Prostate gland (tissue), 2 donors: ENCODE measurements around the gene EXOC1L. TPM values are rescaled to one million over a fixed set of nuclear protein-coding genes. Genes with fewer than 3 reads are reported as not detected.

ENCODE experiments used
- DNase-seq: peaks from one replicate; pipeline ENCODE4 v3.0.0-alpha.2; 2019; ENCODE audit warnings: low spot score
- H3K27ac ChIP-seq, 2 donors: fragments of 200-600 bp; sonication (generic); 2 replicates each; pipeline ENCODE4 v1.5.1; 2017 to 2019
- H3K27me3 ChIP-seq: fragments of 200-600 bp; sonication (generic); replicated peaks from 2 replicates; pipeline ENCODE4 v1.5.1; 2019; ENCODE audit not compliant: insufficient read depth
- H3K36me3 ChIP-seq, 2 donors: fragments of 200-600 bp; sonication (generic); 1 replicate in 1 of 2; 2 replicates in 1 of 2; pipeline versions ENCODE4 v1.5.1 to v1.8.1; 2017 to 2019
- H3K4me1 ChIP-seq: fragments of 200-600 bp; sonication (generic); replicated peaks from 2 replicates; pipeline ENCODE4 v1.5.1; 2019
- H3K4me3 ChIP-seq, 2 donors: fragments of 200-600 bp; sonication (generic); 2 replicates each; pipeline ENCODE4 v1.5.1; 2017 to 2019
- H3K9me3 ChIP-seq: fragments of 200-600 bp; sonication (generic); 2 replicates; pipeline ENCODE4 v1.5.1; 2017
- POLR2A ChIP-seq: fragments of 450-650 bp; IDR thresholded peaks from one replicate; pipeline ENCODE4 v1.6.1; 2016; ENCODE audit warnings: antibody characterized with exemption, mild to moderate bottlenecking
- POLR2AphosphoS5 ChIP-seq: sonication (generic); formaldehyde crosslinking; IDR thresholded peaks from one replicate; pipeline ENCODE4 v1.6.1; 2017; ENCODE audit warnings: antibody characterized with exemption
- WGBS: methylation state at CpG from one replicate; pipeline ENCODE4 v1.1.5; 2018; 5-methylcytosine and 5-hydroxymethylcytosine counted together
- intact Hi-C: fragments of 100-400 bp; cut with DNase I; formaldehyde crosslinking; loops from one replicate; pipeline ENCODE4 v1.14.2; 2022
- total RNA-seq, 2 donors: library from RNA; depleted of rRNA; stranded (reverse); fragments of >200 nt; gene quantifications; one replicate each; pipeline ENCODE4 v1.1.0, GENCODE V29; 2016
- TF ChIP-seq, protein P1 (sequence below), 4 experiments: fragments of 200-600 bp in 2 of 4; fragments of 450-650 bp in 2 of 4; sonication (generic) in 2 of 4; IDR thresholded peaks; 1 replicate in 3 of 4; 2 replicates in 1 of 4; pipeline ENCODE4 v1.5.1; 2016 to 2019; ENCODE audit warnings: antibody characterized with exemption in 4 of 4, mild to moderate bottlenecking in 2 of 4, moderate library complexity in 2 of 4

Gene EXOC1L, protein sequence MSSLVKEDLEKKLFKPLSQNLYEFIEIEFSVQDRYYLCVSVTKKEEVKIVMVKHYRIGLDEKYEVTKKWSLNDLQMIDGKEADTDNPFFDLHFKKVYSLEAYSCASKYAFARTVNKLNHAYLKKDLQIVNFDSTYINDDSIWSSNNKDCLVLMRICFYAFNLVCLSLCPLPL
- total RNA-seq: not detected

DNA sequence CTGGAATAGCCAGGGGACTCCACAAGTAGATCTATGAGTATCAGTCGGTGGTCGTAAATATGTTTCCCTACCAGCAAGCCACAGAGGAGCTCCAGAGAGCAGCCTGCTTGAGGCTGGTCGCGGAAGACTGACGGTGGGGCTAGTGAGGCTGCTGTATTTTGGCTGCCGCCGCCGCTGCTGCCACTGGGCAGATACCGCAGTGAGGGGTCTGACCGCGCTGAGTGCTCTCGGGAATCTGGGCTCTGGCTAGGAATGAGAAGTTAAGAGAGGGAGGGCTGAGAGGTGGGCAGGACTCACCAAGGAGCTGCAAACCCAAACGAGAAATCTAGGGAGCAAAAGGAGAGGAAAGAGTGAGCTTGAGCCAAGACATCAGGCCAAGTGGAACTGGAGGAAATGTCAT lies at the start of gene EXOC1L:
Gene EXOC1L (plus strand): TSS at position 157 of the 400 bp plus-strand sequence. CDS start 237 bp downstream, at position 394.
- TF ChIP-seq, protein P1, sequence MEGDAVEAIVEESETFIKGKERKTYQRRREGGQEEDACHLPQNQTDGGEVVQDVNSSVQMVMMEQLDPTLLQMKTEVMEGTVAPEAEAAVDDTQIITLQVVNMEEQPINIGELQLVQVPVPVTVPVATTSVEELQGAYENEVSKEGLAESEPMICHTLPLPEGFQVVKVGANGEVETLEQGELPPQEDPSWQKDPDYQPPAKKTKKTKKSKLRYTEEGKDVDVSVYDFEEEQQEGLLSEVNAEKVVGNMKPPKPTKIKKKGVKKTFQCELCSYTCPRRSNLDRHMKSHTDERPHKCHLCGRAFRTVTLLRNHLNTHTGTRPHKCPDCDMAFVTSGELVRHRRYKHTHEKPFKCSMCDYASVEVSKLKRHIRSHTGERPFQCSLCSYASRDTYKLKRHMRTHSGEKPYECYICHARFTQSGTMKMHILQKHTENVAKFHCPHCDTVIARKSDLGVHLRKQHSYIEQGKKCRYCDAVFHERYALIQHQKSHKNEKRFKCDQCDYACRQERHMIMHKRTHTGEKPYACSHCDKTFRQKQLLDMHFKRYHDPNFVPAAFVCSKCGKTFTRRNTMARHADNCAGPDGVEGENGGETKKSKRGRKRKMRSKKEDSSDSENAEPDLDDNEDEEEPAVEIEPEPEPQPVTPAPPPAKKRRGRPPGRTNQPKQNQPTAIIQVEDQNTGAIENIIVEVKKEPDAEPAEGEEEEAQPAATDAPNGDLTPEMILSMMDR (IDR thresholded peaks at IDR 0.05): no peak
- TF ChIP-seq POLR2A: no peak
- TF ChIP-seq POLR2AphosphoS5: no peak
- no peaks in the 10 kb centered on the region for H3K4me1 ChIP-seq
- no peaks in the 10 kb centered on the region for H3K36me3 ChIP-seq
- DNase-seq: no peak
- H3K27ac ChIP-seq: no peak within 1 kb of the TSS
- H3K9me3 ChIP-seq: no peaks in the 10 kb centered on the region
- no peak within 1 kb of the TSS for H3K4me3 ChIP-seq
- intact Hi-C loops: no loop called here
- 7% methylated on average over 13 of the region's 13 CpGs for WGBS
- no peaks in the 10 kb centered on the region for H3K27me3 ChIP-seq

DNA sequence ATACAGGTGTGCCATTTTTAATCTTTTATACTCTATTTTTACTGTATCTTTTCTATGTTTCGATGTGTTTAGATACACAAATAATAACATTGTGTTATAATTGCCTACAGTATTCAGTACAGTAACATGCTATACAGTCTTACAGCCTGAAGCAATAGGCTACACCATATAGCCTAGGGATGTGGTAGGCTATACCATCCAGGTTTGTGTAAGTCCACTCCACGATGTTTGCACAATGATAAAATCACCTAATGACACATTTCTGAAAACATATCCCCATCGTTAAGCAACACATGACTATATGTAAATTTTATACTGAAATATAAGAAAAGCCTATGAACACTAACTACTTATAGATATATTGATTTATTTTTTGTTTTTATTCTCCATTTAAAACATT lies 48.9 kb upstream of the EXOC1L start:
- WGBS: 62% methylated on average over 3 of the region's 3 CpGs

DNA sequence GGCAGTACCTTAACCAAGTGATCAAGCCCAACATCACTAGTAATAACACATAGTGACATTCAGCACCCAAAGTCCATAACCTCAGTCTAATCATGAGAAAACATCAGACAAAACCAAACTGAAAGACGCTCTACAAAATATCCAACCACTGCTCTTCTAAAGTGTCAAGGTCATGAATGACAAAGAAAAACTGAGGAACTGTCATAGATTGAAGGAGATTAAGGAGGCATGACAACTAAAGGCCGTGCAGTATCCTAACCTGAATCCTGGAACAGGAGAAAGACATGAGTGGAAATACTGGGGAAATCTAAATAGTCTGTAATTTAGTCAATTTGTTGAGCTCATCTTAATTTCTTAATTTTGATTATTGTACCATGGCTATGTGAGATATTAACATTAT lies 38.2 kb upstream of the EXOC1L start:
- H3K4me1 ChIP-seq: no peaks in the 10 kb centered on the region
- H3K27ac ChIP-seq: no peak overlapping the region
- DNase-seq: no peak
- H3K36me3 ChIP-seq: no peaks in the 10 kb centered on the region
- peaks cover 4% of the 10 kb centered on the region for H3K9me3 ChIP-seq
- TF ChIP-seq, protein P1 (IDR thresholded peaks at IDR 0.05): no peak
- no peak for TF ChIP-seq POLR2AphosphoS5
- no peak for TF ChIP-seq POLR2A
- intact Hi-C loops: no loop called here
- 84% methylated on average over 2 of the region's 2 CpGs for WGBS
- no peaks in the 10 kb centered on the region for H3K27me3 ChIP-seq
- H3K4me3 ChIP-seq: no peak overlapping the region

More for the DNA sequence above, 48.9 kb upstream of the EXOC1L start:
- intact Hi-C loops: no loop called here
- DNase-seq: no peak
- Histone ChIP-seq H3K4me3 (no peak overlapping the region), H3K27ac (no peak overlapping the region), H3K4me1 (no peaks in the 10 kb centered on the region), H3K27me3 (no peaks in the 10 kb centered on the region), H3K9me3 (no peaks in the 10 kb centered on the region), H3K36me3 (no peaks in the 10 kb centered on the region)
- TF ChIP-seq, protein P1 (IDR thresholded peaks at IDR 0.05): no peak

DNA sequence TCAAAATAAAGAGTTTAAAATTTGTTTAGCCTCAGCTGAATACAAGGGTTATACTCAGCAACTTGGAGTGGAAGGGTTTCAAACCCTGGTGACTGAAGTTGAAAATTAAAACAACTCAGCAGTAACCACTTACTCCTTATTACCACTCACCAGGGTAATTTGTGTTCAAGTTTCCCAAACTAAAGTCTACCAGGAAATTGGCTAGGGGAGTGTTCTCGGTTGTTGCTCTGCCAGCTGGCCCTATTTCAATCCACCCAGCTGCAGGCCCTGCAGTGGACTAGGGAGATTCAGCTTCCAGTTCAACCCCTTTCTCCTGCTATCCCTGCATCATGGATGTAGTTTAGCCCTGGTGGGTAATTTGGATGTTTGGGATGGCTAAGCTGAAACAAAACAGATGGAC lies 37.8 kb upstream of the EXOC1L start:
- intact Hi-C loops: no loop called here
- TF ChIP-seq, protein P1 (IDR thresholded peaks at IDR 0.05): no peak
- Histone ChIP-seq H3K27ac (no peak overlapping the region), H3K27me3 (no peaks in the 10 kb centered on the region), H3K4me1 (no peaks in the 10 kb centered on the region), H3K4me3 (no peak overlapping the region), H3K9me3 (peaks cover 4% of the 10 kb centered on the region), H3K36me3 (no peaks in the 10 kb centered on the region)
- no peak for DNase-seq
- WGBS: 67% methylated on average over 1 of the region's 1 CpG

DNA sequence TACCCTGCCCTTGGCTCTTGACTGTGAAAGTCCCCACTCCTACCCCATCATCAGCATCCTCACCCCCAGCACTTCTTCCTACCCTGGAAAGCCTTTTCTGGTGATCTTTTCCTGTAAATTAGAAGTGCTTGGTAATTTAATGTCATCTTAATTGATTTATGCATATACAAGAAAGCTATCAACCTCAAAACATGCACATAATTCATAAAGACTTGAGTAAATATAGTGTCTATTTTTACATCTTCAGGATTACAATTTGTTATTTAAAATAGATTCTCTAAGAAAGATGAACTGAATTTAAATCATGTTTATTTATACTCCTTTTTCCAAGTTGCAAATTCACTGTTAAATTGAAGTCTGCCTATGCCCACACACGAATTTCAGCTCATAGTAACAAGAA lies 36.0 kb upstream of the EXOC1L start:
- WGBS: 21% methylated on average over 1 of the region's 1 CpG
- Histone ChIP-seq H3K27me3 (no peaks in the 10 kb centered on the region), H3K36me3 (no peaks in the 10 kb centered on the region), H3K4me1 (no peaks in the 10 kb centered on the region), H3K4me3 (no peak overlapping the region), H3K9me3 (peaks cover under 1% of the 10 kb centered on the region), H3K27ac (no peak overlapping the region)
- TF ChIP-seq POLR2A (no peak), POLR2AphosphoS5 (no peak)
- TF ChIP-seq, protein P1 (IDR thresholded peaks at IDR 0.05): no peak
- intact Hi-C loops: no loop called here
- DNase-seq: no peak
